Prostate gland (tissue), 2 donors: ENCODE results near the gene EIF5B. TPM values are rescaled to one million over a fixed set of nuclear protein-coding genes. Genes with fewer than 3 reads are reported as not detected.

Source experiments
- DNase-seq: peaks from one replicate; pipeline ENCODE4 v3.0.0-alpha.2; 2019; ENCODE audit warnings: low spot score
- H3K27ac ChIP-seq, 2 donors: fragments of 200-600 bp; sonication (generic); 2 replicates each; pipeline ENCODE4 v1.5.1; 2017 to 2019
- H3K27me3 ChIP-seq: fragments of 200-600 bp; sonication (generic); replicated peaks from 2 replicates; pipeline ENCODE4 v1.5.1; 2019; ENCODE audit not compliant: insufficient read depth
- H3K36me3 ChIP-seq, 2 donors: fragments of 200-600 bp; sonication (generic); 1 replicate in 1 of 2; 2 replicates in 1 of 2; pipeline versions ENCODE4 v1.5.1 to v1.8.1; 2017 to 2019
- H3K4me1 ChIP-seq: fragments of 200-600 bp; sonication (generic); replicated peaks from 2 replicates; pipeline ENCODE4 v1.5.1; 2019
- H3K4me3 ChIP-seq, 2 donors: fragments of 200-600 bp; sonication (generic); 2 replicates each; pipeline ENCODE4 v1.5.1; 2017 to 2019
- H3K9me3 ChIP-seq: fragments of 200-600 bp; sonication (generic); 2 replicates; pipeline ENCODE4 v1.5.1; 2017
- POLR2A ChIP-seq: fragments of 450-650 bp; IDR thresholded peaks from one replicate; pipeline ENCODE4 v1.6.1; 2016; ENCODE audit warnings: antibody characterized with exemption, mild to moderate bottlenecking
- POLR2AphosphoS5 ChIP-seq: sonication (generic); formaldehyde crosslinking; IDR thresholded peaks from one replicate; pipeline ENCODE4 v1.6.1; 2017; ENCODE audit warnings: antibody characterized with exemption
- WGBS: methylation state at CpG from one replicate; pipeline ENCODE4 v1.1.5; 2018; 5-methylcytosine and 5-hydroxymethylcytosine counted together
- intact Hi-C: fragments of 100-400 bp; cut with DNase I; formaldehyde crosslinking; loops from one replicate; pipeline ENCODE4 v1.14.2; 2022
- total RNA-seq, 2 donors: library from RNA; depleted of rRNA; stranded (reverse); fragments of >200 nt; gene quantifications; one replicate each; pipeline ENCODE4 v1.1.0, GENCODE V29; 2016
- TF ChIP-seq, protein P1 (sequence below), 4 experiments: fragments of 200-600 bp in 2 of 4; fragments of 450-650 bp in 2 of 4; sonication (generic) in 2 of 4; IDR thresholded peaks; 1 replicate in 3 of 4; 2 replicates in 1 of 4; pipeline ENCODE4 v1.5.1; 2016 to 2019; ENCODE audit warnings: antibody characterized with exemption in 4 of 4, mild to moderate bottlenecking in 2 of 4, moderate library complexity in 2 of 4

EIF5B gene
- total RNA-seq, 2 donors from 2014 or later, result 24.0 to 40.5 TPM

DNA sequence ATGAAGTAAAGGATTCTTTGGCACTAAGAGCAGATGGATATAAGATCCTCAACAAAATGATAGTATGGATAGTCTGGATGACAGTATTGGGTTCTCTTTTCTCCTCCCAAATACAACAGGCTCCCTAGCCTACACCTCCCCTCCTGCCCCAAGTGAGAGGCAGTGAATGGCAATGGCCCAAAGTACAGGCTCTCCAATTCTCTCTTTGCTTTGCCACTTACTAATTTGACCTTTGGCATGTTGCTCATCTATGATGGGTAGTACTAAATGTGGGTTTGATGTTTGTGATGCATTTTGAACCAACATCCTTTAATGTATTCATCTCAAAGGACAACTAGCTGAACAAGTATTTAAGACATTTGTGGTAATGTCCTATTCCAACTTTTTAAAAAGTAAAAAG, 65.9 kb downstream of the EIF5B start:
- Histone ChIP-seq H3K9me3 (no peaks in the 10 kb centered on the region), H3K36me3 (peaks cover 0 to 5% of the 10 kb centered on the region in 2 donors), H3K4me1 (no peaks in the 10 kb centered on the region), H3K27me3 (no peaks in the 10 kb centered on the region), H3K27ac (peak overlapping the region in 1 of 2 donors; percentile 71), H3K4me3 (no peak overlapping the region)
- no peak for DNase-seq
- intact Hi-C loops, result no loop called here
- no peak for TF ChIP-seq POLR2A
- TF ChIP-seq, protein P1, sequence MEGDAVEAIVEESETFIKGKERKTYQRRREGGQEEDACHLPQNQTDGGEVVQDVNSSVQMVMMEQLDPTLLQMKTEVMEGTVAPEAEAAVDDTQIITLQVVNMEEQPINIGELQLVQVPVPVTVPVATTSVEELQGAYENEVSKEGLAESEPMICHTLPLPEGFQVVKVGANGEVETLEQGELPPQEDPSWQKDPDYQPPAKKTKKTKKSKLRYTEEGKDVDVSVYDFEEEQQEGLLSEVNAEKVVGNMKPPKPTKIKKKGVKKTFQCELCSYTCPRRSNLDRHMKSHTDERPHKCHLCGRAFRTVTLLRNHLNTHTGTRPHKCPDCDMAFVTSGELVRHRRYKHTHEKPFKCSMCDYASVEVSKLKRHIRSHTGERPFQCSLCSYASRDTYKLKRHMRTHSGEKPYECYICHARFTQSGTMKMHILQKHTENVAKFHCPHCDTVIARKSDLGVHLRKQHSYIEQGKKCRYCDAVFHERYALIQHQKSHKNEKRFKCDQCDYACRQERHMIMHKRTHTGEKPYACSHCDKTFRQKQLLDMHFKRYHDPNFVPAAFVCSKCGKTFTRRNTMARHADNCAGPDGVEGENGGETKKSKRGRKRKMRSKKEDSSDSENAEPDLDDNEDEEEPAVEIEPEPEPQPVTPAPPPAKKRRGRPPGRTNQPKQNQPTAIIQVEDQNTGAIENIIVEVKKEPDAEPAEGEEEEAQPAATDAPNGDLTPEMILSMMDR (IDR thresholded peaks at IDR 0.05), result no peak
- TF ChIP-seq POLR2AphosphoS5, result no peak

DNA sequence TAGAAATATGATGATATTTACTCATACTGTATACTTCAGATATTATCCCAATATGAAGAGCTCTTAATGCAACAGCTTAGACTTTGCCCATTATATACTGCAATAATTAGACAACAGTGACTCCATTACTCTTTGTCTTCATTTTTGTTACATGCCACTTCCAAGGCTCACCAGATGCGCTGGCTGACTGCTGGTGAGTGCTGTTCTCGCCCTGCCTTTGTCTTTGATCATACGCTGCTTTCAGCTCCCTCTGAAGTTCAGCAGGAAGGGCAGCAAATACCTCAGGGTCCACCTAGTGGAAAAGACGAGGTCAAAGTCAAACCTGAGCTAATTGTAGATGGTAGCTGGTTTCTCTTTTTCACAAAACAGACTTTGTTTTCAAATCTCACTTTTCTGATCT, 66.3 kb downstream of the EIF5B start:
- 68% methylated on average over 4 of the region's 4 CpGs for WGBS

DNA sequence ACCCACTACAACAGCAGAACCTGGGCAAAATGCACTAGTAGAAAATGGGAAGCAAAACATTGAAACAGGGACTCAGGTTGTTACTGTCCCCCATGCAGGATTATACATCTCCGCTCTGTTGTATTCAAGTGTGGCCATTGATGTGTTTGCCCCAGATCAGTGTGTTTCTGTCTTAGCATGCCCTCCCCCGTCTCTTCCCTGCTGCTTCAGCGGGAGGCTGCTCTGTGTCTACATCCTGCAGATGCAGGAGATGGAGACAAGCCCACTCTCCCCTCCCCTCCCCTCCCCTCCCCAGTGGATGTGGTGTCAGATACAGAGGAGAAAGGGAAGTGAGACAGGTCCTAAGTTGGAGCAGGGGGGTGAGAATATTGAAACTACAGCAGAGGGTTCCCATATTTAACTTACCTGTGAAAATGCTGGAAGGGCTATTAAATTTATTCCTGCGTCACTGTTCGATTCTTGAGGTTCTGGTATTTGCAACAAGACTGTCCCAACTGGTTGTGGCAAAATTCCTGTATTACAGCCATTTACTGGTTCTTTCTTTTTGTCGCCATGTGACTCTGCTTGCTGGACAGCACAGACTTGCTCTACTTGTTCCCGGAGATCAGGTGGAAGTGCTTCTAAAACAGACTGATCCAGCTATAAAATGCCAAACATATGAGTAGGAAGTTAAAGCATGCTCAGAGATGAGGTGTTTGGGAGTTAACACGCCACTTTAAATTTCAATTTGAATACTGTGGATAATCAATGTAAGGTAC, 67.0 kb downstream of the EIF5B start:
- Histone ChIP-seq H3K4me3 (no peak overlapping the region), H3K27me3 (no peaks in the 10 kb centered on the region), H3K4me1 (no peaks in the 10 kb centered on the region), H3K36me3 (peaks cover 0 to under 1% of the 10 kb centered on the region in 2 donors), H3K9me3 (no peaks in the 10 kb centered on the region), H3K27ac (peak overlapping the region; percentile 53 to 71)
- DNase-seq, result peak; percentile 77
- TF ChIP-seq POLR2AphosphoS5 (peak; percentile 89), POLR2A (no peak)
- TF ChIP-seq, protein P1 (IDR thresholded peaks at IDR 0.05), result no peak
- intact Hi-C loops, result no loop called here
- 51% methylated on average over 8 of the region's 8 CpGs for WGBS

More for the DNA sequence above, 66.3 kb downstream of the EIF5B start:
- Histone ChIP-seq H3K36me3 (peaks cover 0 to 5% of the 10 kb centered on the region in 2 donors), H3K27me3 (no peaks in the 10 kb centered on the region), H3K27ac (peak overlapping the region; percentile 53 to 71), H3K4me3 (no peak overlapping the region), H3K9me3 (no peaks in the 10 kb centered on the region), H3K4me1 (no peaks in the 10 kb centered on the region)
- intact Hi-C loops, result no loop called here
- TF ChIP-seq POLR2AphosphoS5 (no peak), POLR2A (no peak)
- TF ChIP-seq, protein P1 (IDR thresholded peaks at IDR 0.05), result no peak
- DNase-seq, result no peak

DNA sequence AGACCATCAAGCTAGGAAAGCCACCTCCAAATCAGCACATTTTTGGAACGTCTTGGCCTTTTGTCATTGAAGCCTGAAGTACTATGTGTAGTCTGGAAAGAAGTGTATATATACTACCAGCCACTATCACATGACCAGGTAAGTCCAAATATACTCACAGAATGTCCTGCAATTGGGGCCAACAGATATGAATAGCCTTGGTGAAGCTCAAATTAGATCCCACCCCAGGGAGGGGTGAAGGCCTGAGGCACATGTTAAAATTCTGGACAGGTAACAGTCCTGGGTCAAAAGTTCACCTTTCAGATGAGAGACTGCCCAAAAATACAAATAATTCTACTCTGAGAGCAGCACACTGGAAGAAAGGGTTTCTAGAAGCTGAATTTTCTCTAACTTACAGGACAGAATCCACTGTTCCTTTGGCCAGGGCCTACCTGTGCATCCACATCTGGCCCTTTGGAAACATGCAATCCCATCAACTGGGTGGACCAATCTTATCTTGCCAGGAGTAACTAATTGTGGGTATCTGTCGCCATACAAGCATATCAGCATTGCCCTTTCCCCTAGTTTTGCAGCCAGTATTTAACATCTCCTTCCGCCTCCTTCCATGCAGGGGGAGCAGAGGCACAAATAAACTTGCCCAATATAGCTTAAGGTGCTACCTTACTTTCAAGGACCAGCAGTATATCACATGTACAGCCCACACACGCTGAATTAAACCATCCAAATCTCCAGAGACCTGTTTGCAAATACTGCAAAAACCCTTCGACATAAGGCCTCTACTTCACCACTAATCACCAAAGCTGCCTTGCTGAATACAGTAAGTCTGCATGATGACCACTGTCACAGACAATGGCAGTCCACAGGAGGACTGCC, 67.8 kb downstream of the EIF5B start:
- no peak for DNase-seq
- TF ChIP-seq POLR2A (no peak), POLR2AphosphoS5 (no peak)
- TF ChIP-seq, protein P1 (IDR thresholded peaks at IDR 0.05), result no peak
- H3K27ac ChIP-seq, result peak overlapping the region; percentile 53 to 71
- intact Hi-C loops, result no loop called here
- H3K9me3 ChIP-seq, result no peaks in the 10 kb centered on the region
- no peaks in the 10 kb centered on the region for H3K4me1 ChIP-seq
- no peaks in the 10 kb centered on the region for H3K36me3 ChIP-seq
- H3K27me3 ChIP-seq, result no peaks in the 10 kb centered on the region
- H3K4me3 ChIP-seq, result no peak overlapping the region
- 73% methylated on average over 5 of the region's 5 CpGs for WGBS
